K562 (cell line): Measurements from ENCODE around the gene PATJ. TPM values are rescaled to one million over a fixed set of nuclear protein-coding genes. Genes with fewer than 3 reads are reported as not detected.

Source experiments
- ARID1B ChIP-seq: fragments of 450-650 bp; IDR thresholded peaks from 2 replicates; pipeline ENCODE4 v1.6.1; 2016; ENCODE audit warnings: antibody characterized with exemption, mild to moderate bottlenecking, inconsistent platforms
- ATF3 ChIP-seq, 2 experiments: fragments of 450-650 bp in 1 of 2; sonication (generic) in 1 of 2; formaldehyde crosslinking in 1 of 2; IDR thresholded peaks in 1 of 2; conservative IDR thresholded peaks in 1 of 2; 2 replicates each; pipeline versions ENCODE4 v1.6.1 to v1.8.1; 2016 to 2023; ENCODE audit warnings: mild to moderate bottlenecking in 2 of 2, moderate library complexity in 2 of 2, inconsistent platforms in 1 of 2, missing genetic modification reagents in 1 of 2
- CBFA2T3 ChIP-seq: fragments of 450-650 bp; IDR thresholded peaks from 2 replicates; pipeline ENCODE4 v1.6.1; 2017
- GABPB2 ChIP-seq: fragments of 250-450 bp; sonication (Bioruptor Pico); conservative IDR thresholded peaks from 2 replicates; pipeline ENCODE4 v1.5.1; 2021; ENCODE audit warnings: mild to moderate bottlenecking
- HMBOX1 ChIP-seq: sonication (generic); IDR thresholded peaks from 2 replicates; pipeline ENCODE4 v1.6.1; 2016
- POLR2AphosphoS5 ChIP-seq: IDR thresholded peaks from 2 replicates; pipeline ENCODE4 v1.6.1; 2011; ENCODE audit warnings: mild to moderate bottlenecking, low read depth, low read length, moderate library complexity; ENCODE audit not compliant: control insufficient read depth, insufficient read depth
- POLR2B ChIP-seq: fragments of 450-650 bp; IDR thresholded peaks from 2 replicates; pipeline ENCODE4 v1.6.1; 2018; ENCODE audit warnings: low read depth; ENCODE audit not compliant: partially characterized antibody
- SMARCA4 ChIP-seq: fragments of 450-650 bp; IDR thresholded peaks from 2 replicates; pipeline ENCODE4 v1.6.1; 2016
- SPI1 ChIP-seq: IDR thresholded peaks from 2 replicates; pipeline ENCODE4 v1.6.1; 2011; ENCODE audit warnings: low read depth, low read length, control low read depth, borderline replicate concordance
- TCF3 ChIP-seq: sonication (generic); formaldehyde crosslinking; IDR thresholded peaks from 2 replicates; pipeline ENCODE4 v1.4.0; 2020; ENCODE audit warnings: mild to moderate bottlenecking, missing genetic modification reagents
- USF2 ChIP-seq: sonication (generic); formaldehyde crosslinking; IDR thresholded peaks from 2 replicates; pipeline ENCODE4 v1.5.0; 2020; ENCODE audit warnings: missing genetic modification reagents
- XRCC5 ChIP-seq: fragments of 200-400 bp; formaldehyde crosslinking; IDR thresholded peaks from 2 replicates; pipeline ENCODE4 v1.6.1; 2017; ENCODE audit warnings: low read depth, mild to moderate bottlenecking, low read length
- polyA plus RNA-seq, 8 experiments: library from polyadenylated mRNA; depleted of rRNA in 4 of 8; stranded (reverse) in 5 of 8; unstranded in 3 of 8; fragments of >200 nt; fragmentation: Nextera tagmentation in 2 of 8; fragmentation: Illumina TruSeq in 1 of 8; extraction: Ambion mirVana in 2 of 8; extraction: Trizol in 1 of 8; gene quantifications; 2 replicates each; pipeline versions ENCODE4 v1.2.1 to v1.2.3, GENCODE V29; 2011 to 2014; ENCODE audit warnings: inconsistent platforms in 1 of 8, missing spikeins in 1 of 8
- total RNA-seq, 7 experiments: library from RNA; depleted of rRNA in 6 of 7; stranded (reverse); fragments of >200 nt in 6 of 7; fragmentation: Illumina TruSeq in 2 of 7; extraction: Trizol in 2 of 7; gene quantifications; 2 replicates each; pipeline versions ENCODE4 v1.2.1 to v1.2.3, GENCODE V29; 2011 to 2021; ENCODE audit warnings: low replicate concordance in 1 of 7

PATJ gene
- total and polyA plus RNA-seq, 9 of the 15 experiments (the other 6 are each of a cell fraction or from before 2014, with no cell fraction given): 0.22 TPM; not detected in 8

GRCh38 chr1:61781151-61781550 is 38.9 kb downstream of the PATJ start (continued):
- TF ChIP-seq ATF3 (IDR thresholded peaks at IDR 0.05) (no peak), ATF3 (CRISPR knock-in tag; conservative IDR thresholded peaks at IDR 0.05) (no peak), HMBOX1 (peak; percentile 51; the same call in 1 of the 2 replicates), ARID1B (peak; percentile 57; the same call in 1 of the 2 replicates), XRCC5 (no peak), TCF3 (CRISPR knock-in tag) (peak; percentile 52), POLR2AphosphoS5 (no peak), SPI1 (peak; percentile 87; the same call in 1 of the 2 replicates), SMARCA4 (0 out of 2 replicates have a peak, but pooled peaks have one; percentile 22), POLR2B (no peak), CBFA2T3 (peak; percentile 68), USF2 (peak; percentile 18; the same call in 1 of the 2 replicates), GABPB2 (no peak)
